HCT116 (cell line): ENCODE measurements around the gene CXXC5. TPM values are rescaled to one million over a fixed set of nuclear protein-coding genes. Genes with fewer than 3 reads are reported as not detected.

Experiments
- ATAC-seq: fragments of 200-7000 bp; cut with Tn5 transposase; 2 replicates; pipeline ENCODE4 v1.9.1; 2020; ENCODE audit warnings: mild to moderate bottlenecking, moderate library complexity
- BruUV-seq: library from RNA; stranded (reverse); fragments of 400-500 nt; replicated peaks from 2 replicates; lab custom pipeline; 2021; lab: Mats Ljungman, UMichigan
- CTCF ChIA-PET: fragments of 300-600 bp; sonication (Branson Sonifier 250); formaldehyde crosslinking; loops from one replicate; lab custom pipeline; 2021; ENCODE audit warnings: antibody characterized with exemption; lab: Charles Lee
- POLR2A ChIA-PET: fragments of 300-600, 350-600 bp; sonication (Branson Sonifier 250); formaldehyde crosslinking; loops from one replicate; lab custom pipeline; 2021; ENCODE audit warnings: antibody characterized with exemption; lab: Charles Lee
- RAD21 ChIA-PET, 2 experiments: fragments of 300-600 bp; sonication (Branson Sonifier 250); formaldehyde crosslinking; loops; one replicate each; lab custom pipeline; 2023; ENCODE audit warnings: low total read pairs in 2 of 2; ENCODE audit not compliant: uncharacterized antibody in 2 of 2, unreplicated experiment in 2 of 2, low non-redundant PET in 1 of 2; lab: Charles Lee
- DNase-seq: peaks from one replicate; pipeline ENCODE4 v3.0.0-alpha.2; 2010; ENCODE audit warnings: low read depth, low spot score
- H2AFZ ChIP-seq: fragments of 200-600 bp; shearing (Covaris generic), sonication (generic); 2 replicates; pipeline ENCODE4 v1.6.1; 2017; ENCODE audit warnings: low read depth, mixed run types, mixed read lengths, antibody characterized with exemption, low read length; ENCODE audit not compliant: poor library complexity, severe bottlenecking
- H3K27ac ChIP-seq: 2 replicates; pipeline ENCODE4 v1.5.1; 2012; ENCODE audit warnings: low read depth, low read length
- H3K27me3 ChIP-seq: fragments of 200-600 bp; sonication (generic); 2 replicates; pipeline ENCODE4 v1.6.1; 2016; ENCODE audit warnings: mixed run types, low read length, mixed read lengths; ENCODE audit not compliant: insufficient read depth
- H3K36me3 ChIP-seq, 2 experiments: fragments of 200-500 bp in 1 of 2; fragments of 200-600 bp in 1 of 2; sonication (Bioruptor generic) in 1 of 2; sonication (generic) in 1 of 2; 2 replicates each; pipeline versions ENCODE4 v1.5.1 to v1.6.1; 2014 to 2016; ENCODE audit warnings: low read length in 2 of 2, inconsistent platforms in 1 of 2, mixed read lengths in 1 of 2, mixed run types in 1 of 2; ENCODE audit not compliant: insufficient read depth in 2 of 2, control insufficient read depth in 1 of 2
- H3K4me1 ChIP-seq, 2 experiments: fragments of 200-600 bp in 1 of 2; sonication (generic) in 1 of 2; 2 replicates each; pipeline versions ENCODE4 v1.5.1 to v1.6.1; 2012 to 2017; ENCODE audit warnings: low read length in 2 of 2, inconsistent platforms in 1 of 2, mild to moderate bottlenecking in 1 of 2, mixed read lengths in 1 of 2, mixed run types in 1 of 2, moderate library complexity in 1 of 2; ENCODE audit not compliant: insufficient read depth in 2 of 2, control insufficient read depth in 1 of 2
- H3K4me2 ChIP-seq: fragments of 200-600 bp; sonication (generic); 2 replicates; pipeline ENCODE4 v1.6.1; 2017; ENCODE audit warnings: mixed run types, low read length, mixed read lengths
- H3K4me3 ChIP-seq, 2 experiments: fragments of 200-600 bp in 1 of 2; sonication (generic) in 1 of 2; replicated peaks in 1 of 2; 2 replicates each; pipeline ENCODE4 v1.5.1; 2011 to 2016; ENCODE audit warnings: low read length in 2 of 2, control low read depth in 1 of 2, low read depth in 1 of 2, mild to moderate bottlenecking in 1 of 2, mixed read lengths in 1 of 2, mixed run types in 1 of 2
- H3K79me2 ChIP-seq: fragments of 200-600 bp; sonication (generic); 2 replicates; pipeline ENCODE4 v1.6.1; 2017; ENCODE audit warnings: mild to moderate bottlenecking, mixed run types, low read length, moderate library complexity, mixed read lengths; ENCODE audit not compliant: insufficient read depth
- H3K9ac ChIP-seq: fragments of 200-600 bp; sonication (generic); 2 replicates; pipeline ENCODE4 v1.6.1; 2016; ENCODE audit warnings: low read length, mixed read lengths
- H3K9me2 ChIP-seq: fragments of 200-600 bp; sonication (generic), shearing (Covaris generic); 2 replicates; pipeline ENCODE4 v1.6.1; 2017; ENCODE audit warnings: mixed run types, mild to moderate bottlenecking, moderate library complexity; ENCODE audit not compliant: insufficient read depth
- H3K9me3 ChIP-seq, 2 experiments: fragments of 200-500 bp in 1 of 2; fragments of 200-600 bp in 1 of 2; sonication (Bioruptor generic) in 1 of 2; sonication (generic) in 1 of 2; 2 replicates each; pipeline ENCODE4 v1.6.1; 2014 to 2017; ENCODE audit warnings: low read length in 2 of 2, mixed read lengths in 2 of 2, inconsistent platforms in 1 of 2, low read depth in 1 of 2, mild to moderate bottlenecking in 1 of 2, mixed run types in 1 of 2, moderate library complexity in 1 of 2; ENCODE audit not compliant: control insufficient read depth in 1 of 2, insufficient read depth in 1 of 2
- H4K20me1 ChIP-seq: fragments of 200-600 bp; sonication (generic), shearing (Covaris generic); 2 replicates; pipeline ENCODE4 v1.6.1; 2017; ENCODE audit warnings: mixed run types, mild to moderate bottlenecking, moderate library complexity; ENCODE audit not compliant: insufficient read depth
- ATF3 ChIP-seq: IDR thresholded peaks from 2 replicates; pipeline ENCODE4 v1.6.1; 2012
- CEBPB ChIP-seq: IDR thresholded peaks from 2 replicates; pipeline ENCODE4 v1.6.1; 2012; ENCODE audit warnings: low read depth
- EGR1 ChIP-seq: IDR thresholded peaks from 2 replicates; pipeline ENCODE4 v1.6.1; 2012; ENCODE audit warnings: low read depth
- ELF1 ChIP-seq: IDR thresholded peaks from 2 replicates; pipeline ENCODE4 v1.6.1; 2012; ENCODE audit warnings: low read depth, borderline replicate concordance
- FOSL1 ChIP-seq: IDR thresholded peaks from 2 replicates; pipeline ENCODE4 v1.6.1; 2012; ENCODE audit warnings: low read depth
- JUND ChIP-seq: IDR thresholded peaks from 2 replicates; pipeline ENCODE4 v1.6.1; 2012
- MAX ChIP-seq: IDR thresholded peaks from 2 replicates; pipeline ENCODE4 v1.6.1; 2012
- POLR2A ChIP-seq: IDR thresholded peaks from 2 replicates; pipeline ENCODE4 v1.7.0; 2011; ENCODE audit warnings: borderline replicate concordance; ENCODE audit not compliant: insufficient read depth, insufficient read length; ENCODE audit errors: extremely low read depth
- POLR2AphosphoS5 ChIP-seq: IDR thresholded peaks from 2 replicates; pipeline ENCODE4 v1.6.1; 2011; ENCODE audit warnings: mild to moderate bottlenecking, low read depth, low read length, moderate library complexity
- SIN3A ChIP-seq: IDR thresholded peaks from 2 replicates; pipeline ENCODE4 v1.6.1; 2012; ENCODE audit warnings: low read depth
- SP1 ChIP-seq: IDR thresholded peaks from 2 replicates; pipeline ENCODE4 v1.6.1; 2012; ENCODE audit warnings: low read depth
- SRF ChIP-seq: IDR thresholded peaks from 2 replicates; pipeline ENCODE4 v1.6.1; 2012; ENCODE audit warnings: low read depth
- TCF7L2 ChIP-seq: IDR thresholded peaks from 2 replicates; pipeline ENCODE4 v1.7.0; 2011; ENCODE audit warnings: borderline replicate concordance, inconsistent platforms; ENCODE audit not compliant: insufficient read depth, insufficient read length; ENCODE audit errors: extremely low read depth
- YY1 ChIP-seq: IDR thresholded peaks from 2 replicates; pipeline ENCODE4 v1.6.1; 2011; ENCODE audit warnings: low read length, low read depth, moderate library complexity, mild to moderate bottlenecking; ENCODE audit not compliant: insufficient replicate concordance; ENCODE audit errors: extremely low read depth
- ZFX ChIP-seq: fragments of 450-650 bp; IDR thresholded peaks from 2 replicates; pipeline ENCODE4 v1.6.1; 2017
- intact Hi-C: fragments of 100-400 bp; cut with micrococcal nuclease; formaldehyde crosslinking; loops from 2 replicates; pipeline ENCODE4 v1.10.0; 2022
- total RNA-seq: library from RNA; stranded (reverse); gene quantifications from one replicate; pipeline ENCODE4 v1.2.1, GENCODE V29; 2021; ENCODE audit not compliant: unreplicated experiment
- TF ChIP-seq, protein P1 (sequence below): IDR thresholded peaks from 2 replicates; pipeline ENCODE4 v1.6.1; 2012; ENCODE audit warnings: low read depth
- TF ChIP-seq, protein P2 (sequence below), 3 experiments: fragments of 200-600 bp in 1 of 3; sonication (generic) in 1 of 3; IDR thresholded peaks in 2 of 3; conservative IDR thresholded peaks in 1 of 3; 2 replicates each; pipeline ENCODE4 v1.5.1; 2012 to 2017; ENCODE audit warnings: low read depth in 2 of 3, low read length in 2 of 3, antibody characterized with exemption in 1 of 3, borderline replicate concordance in 1 of 3, control low read depth in 1 of 3, mild to moderate bottlenecking in 1 of 3, mixed read lengths in 1 of 3, mixed run types in 1 of 3, moderate library complexity in 1 of 3; ENCODE audit not compliant: insufficient read depth in 1 of 3
- TF ChIP-seq, protein P3 (sequence below): IDR thresholded peaks from 2 replicates; pipeline ENCODE4 v1.6.1; 2011; ENCODE audit warnings: mild to moderate bottlenecking, low read length, moderate library complexity; ENCODE audit not compliant: insufficient replicate concordance; ENCODE audit errors: extremely low read depth

CXXC5 gene
- total RNA-seq, 1 experiment from 2014 or later = 43.1 TPM

DNA sequence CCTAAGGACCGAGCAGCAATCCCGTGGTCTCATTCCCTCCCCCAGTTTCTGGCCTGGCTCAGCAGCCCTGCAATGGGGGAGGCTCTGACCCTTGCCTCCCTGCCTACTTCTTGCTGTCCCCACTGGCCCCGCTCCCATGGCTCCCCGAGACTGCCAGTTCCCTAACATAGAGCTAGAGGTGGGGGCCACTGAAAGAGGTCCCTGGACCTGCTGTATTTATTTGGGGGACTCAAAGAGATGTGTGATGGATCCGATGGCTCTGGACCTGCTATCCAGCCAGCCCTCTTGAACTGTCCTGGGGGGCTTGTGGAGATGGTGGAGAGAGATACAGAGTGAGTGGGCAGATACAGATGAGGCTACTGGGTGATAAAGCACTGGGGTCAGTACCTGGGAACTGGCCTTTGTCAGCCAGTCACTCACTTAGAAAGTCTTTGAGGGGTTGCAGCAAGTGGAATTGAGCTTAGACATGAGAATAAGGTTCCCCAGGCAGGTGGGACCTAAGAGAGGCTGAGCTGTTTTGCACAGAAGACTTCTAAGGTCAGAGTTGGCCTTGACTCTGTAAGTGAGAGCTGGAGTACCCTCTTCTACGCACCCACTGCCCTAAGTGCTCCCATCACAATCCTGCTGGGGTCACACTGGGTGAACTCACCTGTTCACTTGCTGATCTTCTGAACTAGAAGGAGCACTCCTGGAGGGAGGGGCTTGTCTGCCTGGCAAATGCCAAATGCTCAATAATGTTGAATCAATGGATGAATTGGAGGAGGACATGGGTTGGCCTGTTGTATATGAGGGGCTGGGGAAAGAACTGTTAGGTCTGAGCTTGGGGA, 42.9 kb downstream of the CXXC5 start:
- Histone ChIP-seq H3K4me1 (peaks cover 2 to 8% of the 10 kb centered on the region in 2 experiments; a peak in 2 of 4 replicates), H3K27me3 (no peaks in the 10 kb centered on the region), H3K9me3 (no peaks in the 10 kb centered on the region), H3K9ac (no peak overlapping the region), H3K27ac (no peak overlapping the region), H4K20me1 (no peaks in the 10 kb centered on the region), H3K4me3 (no peak overlapping the region), H3K9me2 (no peaks in the 10 kb centered on the region), H2AFZ (no peak overlapping the region), H3K79me2 (no peaks in the 10 kb centered on the region), H3K36me3 (no peaks in the 10 kb centered on the region), H3K4me2 (no peak overlapping the region)
- TF ChIP-seq POLR2AphosphoS5 (no peak), ATF3 (no peak), ELF1 (no peak), CEBPB (no peak), SP1 (no peak), SRF (no peak), MAX (no peak), FOSL1 (no peak), ZFX (no peak), TCF7L2 (no peak), JUND (no peak), EGR1 (no peak), SIN3A (no peak), YY1 (no peak), POLR2A (no peak)
- TF ChIP-seq, protein P1, sequence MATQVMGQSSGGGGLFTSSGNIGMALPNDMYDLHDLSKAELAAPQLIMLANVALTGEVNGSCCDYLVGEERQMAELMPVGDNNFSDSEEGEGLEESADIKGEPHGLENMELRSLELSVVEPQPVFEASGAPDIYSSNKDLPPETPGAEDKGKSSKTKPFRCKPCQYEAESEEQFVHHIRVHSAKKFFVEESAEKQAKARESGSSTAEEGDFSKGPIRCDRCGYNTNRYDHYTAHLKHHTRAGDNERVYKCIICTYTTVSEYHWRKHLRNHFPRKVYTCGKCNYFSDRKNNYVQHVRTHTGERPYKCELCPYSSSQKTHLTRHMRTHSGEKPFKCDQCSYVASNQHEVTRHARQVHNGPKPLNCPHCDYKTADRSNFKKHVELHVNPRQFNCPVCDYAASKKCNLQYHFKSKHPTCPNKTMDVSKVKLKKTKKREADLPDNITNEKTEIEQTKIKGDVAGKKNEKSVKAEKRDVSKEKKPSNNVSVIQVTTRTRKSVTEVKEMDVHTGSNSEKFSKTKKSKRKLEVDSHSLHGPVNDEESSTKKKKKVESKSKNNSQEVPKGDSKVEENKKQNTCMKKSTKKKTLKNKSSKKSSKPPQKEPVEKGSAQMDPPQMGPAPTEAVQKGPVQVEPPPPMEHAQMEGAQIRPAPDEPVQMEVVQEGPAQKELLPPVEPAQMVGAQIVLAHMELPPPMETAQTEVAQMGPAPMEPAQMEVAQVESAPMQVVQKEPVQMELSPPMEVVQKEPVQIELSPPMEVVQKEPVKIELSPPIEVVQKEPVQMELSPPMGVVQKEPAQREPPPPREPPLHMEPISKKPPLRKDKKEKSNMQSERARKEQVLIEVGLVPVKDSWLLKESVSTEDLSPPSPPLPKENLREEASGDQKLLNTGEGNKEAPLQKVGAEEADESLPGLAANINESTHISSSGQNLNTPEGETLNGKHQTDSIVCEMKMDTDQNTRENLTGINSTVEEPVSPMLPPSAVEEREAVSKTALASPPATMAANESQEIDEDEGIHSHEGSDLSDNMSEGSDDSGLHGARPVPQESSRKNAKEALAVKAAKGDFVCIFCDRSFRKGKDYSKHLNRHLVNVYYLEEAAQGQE = no peak
- TF ChIP-seq, protein P2, sequence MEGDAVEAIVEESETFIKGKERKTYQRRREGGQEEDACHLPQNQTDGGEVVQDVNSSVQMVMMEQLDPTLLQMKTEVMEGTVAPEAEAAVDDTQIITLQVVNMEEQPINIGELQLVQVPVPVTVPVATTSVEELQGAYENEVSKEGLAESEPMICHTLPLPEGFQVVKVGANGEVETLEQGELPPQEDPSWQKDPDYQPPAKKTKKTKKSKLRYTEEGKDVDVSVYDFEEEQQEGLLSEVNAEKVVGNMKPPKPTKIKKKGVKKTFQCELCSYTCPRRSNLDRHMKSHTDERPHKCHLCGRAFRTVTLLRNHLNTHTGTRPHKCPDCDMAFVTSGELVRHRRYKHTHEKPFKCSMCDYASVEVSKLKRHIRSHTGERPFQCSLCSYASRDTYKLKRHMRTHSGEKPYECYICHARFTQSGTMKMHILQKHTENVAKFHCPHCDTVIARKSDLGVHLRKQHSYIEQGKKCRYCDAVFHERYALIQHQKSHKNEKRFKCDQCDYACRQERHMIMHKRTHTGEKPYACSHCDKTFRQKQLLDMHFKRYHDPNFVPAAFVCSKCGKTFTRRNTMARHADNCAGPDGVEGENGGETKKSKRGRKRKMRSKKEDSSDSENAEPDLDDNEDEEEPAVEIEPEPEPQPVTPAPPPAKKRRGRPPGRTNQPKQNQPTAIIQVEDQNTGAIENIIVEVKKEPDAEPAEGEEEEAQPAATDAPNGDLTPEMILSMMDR (IDR thresholded peaks at IDR 0.05 in 2 of 3, conservative IDR thresholded peaks at IDR 0.05 in 1 of 3; ENCODE audit: borderline replicate concordance in 1 of 3, insufficient read depth in 1 of 3, low read depth in 2 of 3, low read length in 2 of 3) = no peak
- TF ChIP-seq, protein P3, sequence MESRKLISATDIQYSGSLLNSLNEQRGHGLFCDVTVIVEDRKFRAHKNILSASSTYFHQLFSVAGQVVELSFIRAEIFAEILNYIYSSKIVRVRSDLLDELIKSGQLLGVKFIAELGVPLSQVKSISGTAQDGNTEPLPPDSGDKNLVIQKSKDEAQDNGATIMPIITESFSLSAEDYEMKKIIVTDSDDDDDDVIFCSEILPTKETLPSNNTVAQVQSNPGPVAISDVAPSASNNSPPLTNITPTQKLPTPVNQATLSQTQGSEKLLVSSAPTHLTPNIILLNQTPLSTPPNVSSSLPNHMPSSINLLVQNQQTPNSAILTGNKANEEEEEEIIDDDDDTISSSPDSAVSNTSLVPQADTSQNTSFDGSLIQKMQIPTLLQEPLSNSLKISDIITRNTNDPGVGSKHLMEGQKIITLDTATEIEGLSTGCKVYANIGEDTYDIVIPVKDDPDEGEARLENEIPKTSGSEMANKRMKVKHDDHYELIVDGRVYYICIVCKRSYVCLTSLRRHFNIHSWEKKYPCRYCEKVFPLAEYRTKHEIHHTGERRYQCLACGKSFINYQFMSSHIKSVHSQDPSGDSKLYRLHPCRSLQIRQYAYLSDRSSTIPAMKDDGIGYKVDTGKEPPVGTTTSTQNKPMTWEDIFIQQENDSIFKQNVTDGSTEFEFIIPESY = no peak
- BruUV-seq = no TSS peak
- no peak for DNase-seq
- ChIA-PET POLR2A (no interaction called here), CTCF (interaction anchor here (1.0 to 5.7 kb wide), 7 partner anchors 8 to 269 kb away, joined by 3 to 81 read pairs (median 6); no protein-coding TSS in a partner anchor), RAD21 (interaction anchor here (0.6 to 1.6 kb wide), 4 partner anchors 39 to 74 kb away, joined by 3 to 4 read pairs (median 3); no protein-coding TSS in a partner anchor)
- intact Hi-C loops = loop anchor here (1.0 kb wide), 1 partner anchor 58 kb away; no protein-coding TSS in a partner anchor
- no peak for ATAC-seq
